GM19395 (cell line): ENCODE data around the gene UROS.

Experiments
- ATAC-seq: cut with Tn5 transposase; IDR thresholded peaks from one replicate; pipeline ENCODE4 v1.9.1; 2021; ENCODE audit warnings: mild to moderate bottlenecking, moderate library complexity; ENCODE audit not compliant: unreplicated experiment

UROS gene

DNA sequence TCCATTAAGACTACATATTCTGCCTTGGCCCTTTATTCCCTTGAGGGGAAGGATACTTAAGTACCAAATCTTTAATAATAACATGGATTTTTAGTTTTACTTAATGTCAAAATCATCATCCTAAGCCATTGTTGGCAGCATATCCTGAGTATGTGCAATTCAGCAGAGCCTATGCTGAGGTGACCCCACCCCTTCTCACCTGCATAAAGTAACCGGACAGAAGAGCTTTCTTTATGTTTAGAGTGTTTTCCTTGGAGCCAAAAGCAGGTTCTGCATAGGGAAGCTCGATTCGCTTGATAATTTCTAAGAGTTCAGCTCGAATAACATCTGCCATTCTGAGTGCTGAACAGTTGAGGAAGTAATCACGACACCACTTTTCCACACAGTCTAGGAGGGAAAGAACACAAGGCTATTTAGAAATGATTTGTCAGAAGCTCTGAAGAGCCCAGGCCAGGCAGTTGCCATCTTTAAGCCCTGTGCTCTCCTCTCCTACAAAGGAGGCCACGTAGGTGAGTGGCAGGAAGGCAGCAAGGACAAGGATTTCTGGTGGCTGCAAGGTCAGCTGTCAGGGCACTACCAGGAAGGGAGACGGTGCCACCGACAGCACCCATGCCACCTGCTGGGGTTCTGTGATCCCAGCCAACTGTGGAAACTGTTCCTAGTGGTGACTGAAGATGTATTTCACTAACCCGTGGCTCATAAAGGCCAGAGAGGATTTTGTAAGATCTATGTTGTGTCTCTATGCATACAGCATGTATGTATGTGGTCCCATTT, 15.9 kb upstream of the UROS start:
- no peak for ATAC-seq

DNA sequence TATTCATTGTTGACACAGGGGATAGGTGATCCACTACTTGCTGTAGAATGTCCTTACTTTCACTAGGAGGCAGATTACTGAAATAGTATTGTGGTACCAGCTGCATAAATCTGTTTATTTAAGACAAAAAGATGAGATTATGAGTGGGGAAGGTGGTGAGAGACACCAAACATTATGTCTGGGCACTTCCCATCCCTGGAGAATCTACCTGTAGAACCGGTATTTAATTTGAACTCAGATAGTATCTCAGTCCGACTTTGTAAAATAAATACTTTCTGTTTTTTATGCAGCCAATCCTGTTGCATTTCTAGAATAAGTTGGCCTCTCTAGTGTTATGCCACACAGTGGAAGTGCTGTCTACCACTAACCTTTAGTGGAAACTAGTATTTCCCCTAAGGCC, 13.7 kb upstream of the UROS start:
- ATAC-seq: no peak

DNA sequence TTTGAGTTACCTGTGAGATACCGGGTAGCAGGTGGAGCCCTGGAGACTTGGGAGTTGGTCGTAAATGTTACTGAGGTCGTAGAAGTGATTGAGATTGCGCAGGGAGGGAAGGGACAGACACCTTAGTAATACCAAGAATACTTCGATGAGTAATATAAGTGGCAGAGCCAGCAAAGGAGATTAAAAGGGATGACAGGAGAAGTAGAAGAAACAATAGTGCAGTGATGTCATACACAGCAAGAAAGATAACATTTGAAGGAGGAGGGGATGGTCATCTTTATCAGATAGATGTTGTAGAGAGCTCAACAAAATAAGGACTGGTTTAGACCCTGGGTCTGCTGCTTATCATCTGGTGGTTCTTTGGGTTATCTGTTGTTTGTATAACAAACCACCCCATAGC, 5.3 kb upstream of the UROS start:
- no peak for ATAC-seq

DNA sequence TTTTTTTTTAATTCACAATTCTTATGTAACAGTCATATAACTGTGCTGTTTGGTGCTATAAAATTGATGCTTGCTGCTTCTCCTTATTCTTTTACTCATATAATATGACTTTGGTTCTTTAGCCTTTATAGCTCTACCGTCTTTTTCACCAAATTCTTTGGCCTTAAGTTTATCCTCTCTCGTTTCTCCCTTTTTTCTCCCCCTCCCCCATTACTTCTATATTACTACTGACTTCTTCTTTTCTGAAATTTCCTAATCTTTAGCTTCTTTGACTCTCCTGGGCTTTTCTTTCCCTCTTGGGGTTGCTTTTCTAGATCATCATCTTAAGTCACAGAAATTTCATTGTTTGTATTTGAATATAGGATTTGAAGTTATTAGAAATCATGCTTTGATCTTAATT, 4.1 kb upstream of the UROS start:
- no peak for ATAC-seq

GRCh38 chr10:125824736-125825135, 1.7 kb upstream of the UROS start:
- no peak for ATAC-seq

GRCh38 chr10:125823663-125824251, 699 bp upstream of the UROS start:
- no peak for ATAC-seq

- peak; percentile 59 for ATAC-seq
These were observed 2.4 kb downstream of the UROS start for GRCh38 chr10:125820701-125821100.

GRCh38 chr10:125817337-125817946, 5.6 kb downstream of the UROS start:
- no peak for ATAC-seq

- no peak for ATAC-seq
These were observed 6.5 kb downstream of the UROS start for GRCh38 chr10:125816548-125816947.

DNA sequence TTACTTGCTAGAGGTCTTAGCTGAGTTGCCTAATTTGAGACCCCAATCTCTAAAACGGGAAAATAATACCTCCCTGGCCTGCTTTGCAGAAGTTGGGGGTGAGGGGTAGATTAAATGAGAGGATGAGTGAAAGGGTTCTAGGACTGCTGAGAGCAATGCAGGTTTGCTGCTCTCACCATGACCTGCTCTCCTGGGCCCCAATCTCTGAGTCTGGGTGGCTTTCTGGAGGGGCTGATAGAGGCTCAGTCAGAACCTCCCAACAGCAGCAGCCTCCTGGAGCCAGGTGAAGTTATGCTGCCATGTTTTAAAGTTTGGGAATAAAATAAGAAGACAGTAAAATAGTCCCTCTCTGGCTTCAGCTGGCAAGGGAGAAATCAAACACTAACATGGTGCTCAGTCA, 7.3 kb downstream of the UROS start:
- ATAC-seq: no peak

DNA sequence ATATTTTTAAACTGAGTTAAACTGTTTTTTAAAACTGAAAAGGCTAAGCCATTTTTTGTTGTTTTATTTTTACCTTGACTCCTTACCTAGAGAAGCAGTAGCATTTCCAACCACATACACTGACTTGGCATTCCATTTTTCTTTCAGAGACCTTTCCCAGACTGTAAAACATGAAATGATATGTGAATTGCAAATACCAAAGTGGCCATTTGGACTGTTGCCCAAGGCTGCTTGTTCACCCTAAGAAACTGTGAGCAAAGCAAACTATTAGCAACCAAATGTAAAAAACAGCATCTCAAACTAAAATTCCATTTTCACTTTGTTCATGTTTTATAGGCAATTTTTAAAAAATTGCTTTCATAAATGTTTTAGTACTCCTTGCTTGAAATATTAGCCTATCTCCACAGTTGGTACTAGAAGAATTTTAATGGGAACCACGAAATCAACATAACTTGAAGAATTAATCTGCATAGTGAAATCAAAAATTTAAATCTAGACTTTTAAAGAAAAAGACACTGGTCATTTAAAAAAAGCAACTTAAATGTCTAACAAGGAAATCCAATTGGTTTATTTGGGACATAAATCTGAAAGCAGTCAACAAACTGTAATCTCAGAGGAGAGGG, 10.8 kb downstream of the UROS start:
- no peak for ATAC-seq

- ATAC-seq: no peak
These were observed 11.8 kb downstream of the UROS start for GRCh38 chr10:125811251-125811650.

- no peak for ATAC-seq
These were observed 15.0 kb downstream of the UROS start for GRCh38 chr10:125808047-125808446.

- ATAC-seq: no peak
These were observed 20.3 kb downstream of the UROS start for GRCh38 chr10:125802739-125803138.

GRCh38 chr10:125802131-125802530, 20.9 kb downstream of the UROS start:
- no peak for ATAC-seq

DNA sequence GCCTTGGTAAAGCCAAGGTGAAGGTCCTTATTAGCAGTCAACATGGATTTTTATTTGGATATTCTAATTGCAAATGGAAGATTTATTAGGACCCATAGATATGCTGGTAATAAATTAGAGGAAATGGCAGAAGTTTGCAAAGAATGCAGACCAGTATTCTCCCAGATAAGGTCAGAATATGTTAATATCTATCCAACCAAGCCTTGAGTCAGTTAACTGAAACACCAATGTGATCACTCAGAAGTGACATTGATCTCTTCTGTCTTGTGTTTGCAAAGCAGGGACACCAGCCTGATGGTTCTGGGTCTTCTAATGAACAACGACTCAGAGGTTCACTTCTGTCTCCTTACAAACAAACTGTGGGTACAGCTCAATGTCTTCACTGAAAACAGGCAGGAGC, 21.5 kb downstream of the UROS start:
- no peak for ATAC-seq

GRCh38 chr10:125799451-125800182, 23.4 kb downstream of the UROS start:
- ATAC-seq: no peak

GRCh38 chr10:125797994-125798662, 24.9 kb downstream of the UROS start:
- no peak for ATAC-seq

- no peak for ATAC-seq
These were observed 25.6 kb downstream of the UROS start for GRCh38 chr10:125797424-125797823.

GRCh38 chr10:125795637-125796190, 27.3 kb downstream of the UROS start:
- no peak for ATAC-seq
